Calu3 (cell line): ENCODE measurements around the gene ATP5F1D. TPM values are rescaled to one million over a fixed set of nuclear protein-coding genes. Genes with fewer than 3 reads are reported as not detected.

Experiments
- BruUV-seq: library from RNA; stranded (reverse); fragments of 400-500 nt; replicated peaks from 2 replicates; lab custom pipeline; 2021; lab: Mats Ljungman, UMichigan
- CTCF ChIA-PET: fragments of 300-600 bp; sonication (Branson Sonifier 250); formaldehyde crosslinking; loops from one replicate; lab custom pipeline; 2022; ENCODE audit warnings: antibody characterized with exemption; lab: Charles Lee
- DNase-seq: peaks from one replicate; pipeline ENCODE4 v3.0.0; 2022
- H3K27ac Mint-ChIP-seq: one replicate; pipeline ENCODE4 v1.8.0; 2022; ENCODE audit warnings: mixed read lengths; ENCODE audit not compliant: unreplicated experiment
- H3K27me3 Mint-ChIP-seq: one replicate; pipeline ENCODE4 v1.8.0; 2022; ENCODE audit warnings: mixed read lengths; ENCODE audit not compliant: unreplicated experiment
- H3K36me3 Mint-ChIP-seq: one replicate; pipeline ENCODE4 v1.8.0; 2022; ENCODE audit warnings: mild to moderate bottlenecking, moderate library complexity, mixed read lengths; ENCODE audit not compliant: insufficient read depth, unreplicated experiment
- H3K4me1 Mint-ChIP-seq: one replicate; pipeline ENCODE4 v1.8.0; 2022; ENCODE audit warnings: mild to moderate bottlenecking, low read depth, mixed read lengths; ENCODE audit not compliant: unreplicated experiment
- H3K4me3 Mint-ChIP-seq: one replicate; pipeline ENCODE4 v1.8.0; 2022; ENCODE audit warnings: mild to moderate bottlenecking, low read depth, moderate library complexity, mixed read lengths; ENCODE audit not compliant: unreplicated experiment
- H3K9me3 Mint-ChIP-seq: one replicate; pipeline ENCODE4 v1.8.0; 2022; ENCODE audit warnings: low read depth, mixed read lengths; ENCODE audit not compliant: unreplicated experiment
- intact Hi-C: fragments of 100-400 bp; cut with micrococcal nuclease; formaldehyde crosslinking; loops from one replicate; pipeline ENCODE4 v1.10.0; 2022; ENCODE audit not compliant: unreplicated experiment
- total RNA-seq: library from RNA; stranded (reverse); gene quantifications from 2 replicates; pipeline ENCODE4 v1.2.3, GENCODE V29; 2022
- TF ChIP-seq, protein P1 (sequence below): fragments of 200-600 bp; IDR thresholded peaks from one replicate; pipeline ENCODE4 v1.8.0; 2022; ENCODE audit warnings: antibody characterized with exemption; ENCODE audit not compliant: unreplicated experiment

Gene ATP5F1D
- total RNA-seq, 1 experiment from 2014 or later: 91.8 TPM

DNA sequence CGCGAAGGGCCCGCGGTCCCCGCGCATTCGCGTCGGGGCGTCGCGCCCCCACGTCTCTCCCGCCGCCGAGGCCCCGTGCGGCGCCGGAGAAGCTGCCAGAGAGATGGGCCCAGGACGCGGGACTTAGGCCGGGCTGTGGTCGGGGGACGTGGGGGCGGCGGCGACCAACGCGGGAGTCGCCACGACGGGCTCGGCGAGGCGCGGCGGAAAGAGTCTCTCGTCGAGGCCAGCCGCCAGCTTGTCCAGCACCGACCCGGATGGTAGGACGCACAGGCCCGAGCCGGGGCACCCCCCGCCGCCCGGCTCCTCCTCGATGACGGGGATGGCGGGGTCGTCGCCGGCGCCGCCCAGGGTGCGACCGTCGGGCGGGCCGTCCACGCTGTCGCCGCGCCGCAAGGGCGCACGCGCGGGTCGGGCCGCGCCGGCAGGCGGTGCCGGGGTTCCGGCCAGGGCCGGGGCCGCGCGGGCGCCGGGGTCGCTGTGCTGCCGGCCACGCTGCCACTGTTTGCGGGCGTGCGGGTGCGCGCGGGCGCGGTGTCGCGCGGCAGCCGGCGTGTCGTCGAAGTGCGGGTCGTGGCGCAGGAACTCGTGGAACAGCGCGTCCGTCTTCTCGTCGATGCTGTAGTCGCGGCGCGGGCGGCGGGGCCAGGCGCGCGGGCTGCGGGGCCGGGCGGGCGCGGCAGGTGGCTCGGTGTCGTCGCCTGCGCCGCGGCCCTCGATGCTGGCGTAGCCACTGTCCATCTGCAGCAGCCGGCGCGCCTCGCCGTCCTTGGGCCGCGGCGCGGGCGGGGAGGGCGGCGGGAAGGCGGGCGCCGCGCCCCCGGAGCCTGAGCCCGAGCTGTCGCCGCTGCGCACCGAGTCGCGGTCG is 12.3 kb upstream of the ATP5F1D start:
- Mint-ChIP-seq H3K27ac (no peak overlapping the region), H3K4me1 (peaks cover 14% of the 10 kb centered on the region), H3K9me3 (no peaks in the 10 kb centered on the region), H3K4me3 (no peak overlapping the region), H3K36me3 (peaks cover 22% of the 10 kb centered on the region), H3K27me3 (no peaks in the 10 kb centered on the region)
- DNase-seq: no peak
- BruUV-seq: no TSS peak
- intact Hi-C loops: no loop called here
- TF ChIP-seq, protein P1, sequence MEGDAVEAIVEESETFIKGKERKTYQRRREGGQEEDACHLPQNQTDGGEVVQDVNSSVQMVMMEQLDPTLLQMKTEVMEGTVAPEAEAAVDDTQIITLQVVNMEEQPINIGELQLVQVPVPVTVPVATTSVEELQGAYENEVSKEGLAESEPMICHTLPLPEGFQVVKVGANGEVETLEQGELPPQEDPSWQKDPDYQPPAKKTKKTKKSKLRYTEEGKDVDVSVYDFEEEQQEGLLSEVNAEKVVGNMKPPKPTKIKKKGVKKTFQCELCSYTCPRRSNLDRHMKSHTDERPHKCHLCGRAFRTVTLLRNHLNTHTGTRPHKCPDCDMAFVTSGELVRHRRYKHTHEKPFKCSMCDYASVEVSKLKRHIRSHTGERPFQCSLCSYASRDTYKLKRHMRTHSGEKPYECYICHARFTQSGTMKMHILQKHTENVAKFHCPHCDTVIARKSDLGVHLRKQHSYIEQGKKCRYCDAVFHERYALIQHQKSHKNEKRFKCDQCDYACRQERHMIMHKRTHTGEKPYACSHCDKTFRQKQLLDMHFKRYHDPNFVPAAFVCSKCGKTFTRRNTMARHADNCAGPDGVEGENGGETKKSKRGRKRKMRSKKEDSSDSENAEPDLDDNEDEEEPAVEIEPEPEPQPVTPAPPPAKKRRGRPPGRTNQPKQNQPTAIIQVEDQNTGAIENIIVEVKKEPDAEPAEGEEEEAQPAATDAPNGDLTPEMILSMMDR: no peak
- CTCF ChIA-PET: no interaction called here

DNA sequence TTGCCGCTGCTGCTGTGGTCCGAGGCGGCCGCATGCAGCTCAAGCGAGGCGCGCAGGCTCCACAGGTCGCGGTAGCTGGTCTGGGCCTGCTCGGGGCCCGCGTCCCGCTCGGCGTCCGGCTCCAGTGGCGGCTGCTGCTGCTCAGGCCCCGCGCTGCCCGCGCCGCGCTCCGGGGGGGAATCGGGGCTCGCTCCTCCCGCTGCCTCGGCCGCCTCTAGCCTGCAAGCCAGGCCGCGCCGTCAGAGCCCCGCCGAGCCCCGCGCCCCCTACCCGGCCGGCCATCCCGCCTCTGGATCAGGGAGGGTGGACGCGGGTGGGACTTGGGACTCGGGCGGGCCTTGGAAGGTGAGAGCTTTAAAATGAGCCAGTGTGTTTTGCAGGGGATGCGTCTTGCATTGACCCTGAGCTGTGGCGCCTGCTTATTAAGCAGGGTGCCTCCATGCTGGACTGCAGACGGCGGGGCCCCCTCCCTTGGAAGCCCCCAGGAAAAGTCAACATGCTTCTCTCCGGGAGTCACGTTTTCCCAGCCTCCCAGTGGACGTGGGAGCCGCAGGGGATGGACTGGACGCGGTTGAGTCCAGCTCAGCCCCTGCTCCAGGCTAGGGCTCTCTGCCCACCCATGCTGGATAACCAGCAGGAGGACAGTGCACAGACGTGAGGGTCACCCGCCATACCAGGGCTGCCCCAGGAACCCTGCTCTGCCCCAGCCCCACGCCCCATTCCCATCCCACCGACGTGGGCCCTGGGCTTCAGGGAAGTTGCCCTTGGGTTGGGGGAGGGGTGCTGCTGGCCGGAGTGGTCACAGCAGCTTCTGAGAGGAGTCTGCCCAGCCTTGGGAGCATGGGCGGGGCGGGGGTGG is 11.4 kb upstream of the ATP5F1D start:
- intact Hi-C loops: no loop called here
- Mint-ChIP-seq H3K4me3 (no peak overlapping the region), H3K9me3 (no peaks in the 10 kb centered on the region), H3K27me3 (no peaks in the 10 kb centered on the region), H3K27ac (no peak overlapping the region), H3K36me3 (peaks cover 22% of the 10 kb centered on the region), H3K4me1 (peaks cover 14% of the 10 kb centered on the region)
- BruUV-seq: no TSS peak
- TF ChIP-seq, protein P1: no peak
- CTCF ChIA-PET: no interaction called here
- DNase-seq: no peak

DNA sequence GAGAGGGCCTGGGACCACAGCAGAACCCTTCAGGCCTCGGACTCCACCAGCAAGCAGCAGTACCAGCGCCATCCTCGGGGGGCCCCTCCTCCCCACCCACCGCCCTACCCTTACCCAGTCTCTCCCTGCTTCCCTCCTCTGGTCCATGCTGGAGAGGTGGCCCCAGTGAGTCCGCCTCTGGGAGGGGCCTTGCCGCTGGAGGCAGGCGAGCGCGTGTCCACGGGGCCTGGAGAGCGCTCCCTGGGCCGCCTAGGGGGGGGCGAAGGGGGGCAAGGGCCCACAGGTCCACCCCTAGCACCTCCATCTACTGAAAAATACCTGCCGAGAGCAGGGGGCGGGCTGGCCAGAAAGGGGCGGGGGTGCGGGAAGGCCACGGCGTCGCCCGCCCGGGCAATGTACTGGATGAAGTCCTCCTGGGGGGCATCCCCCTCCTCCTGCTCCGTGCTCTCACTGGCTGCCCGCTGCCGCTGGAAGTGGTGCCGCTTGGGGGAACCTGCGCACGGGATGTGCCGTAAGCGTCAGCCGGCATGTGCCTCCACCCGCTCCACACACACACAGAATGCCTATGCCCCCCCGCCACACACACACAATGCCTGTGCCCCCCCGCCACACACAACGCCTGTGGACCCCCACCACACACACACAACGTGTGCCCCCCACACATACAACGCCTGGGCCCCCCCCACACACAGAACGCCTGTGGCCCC is 10.6 kb upstream of the ATP5F1D start:
- peaks cover 14% of the 10 kb centered on the region for H3K4me1 Mint-ChIP-seq
- CTCF ChIA-PET: no interaction called here
- intact Hi-C loops: no loop called here
- no peak overlapping the region for H3K27ac Mint-ChIP-seq
- peaks cover 23% of the 10 kb centered on the region for H3K36me3 Mint-ChIP-seq
- H3K4me3 Mint-ChIP-seq: no peak overlapping the region
- no TSS peak for BruUV-seq
- TF ChIP-seq, protein P1: no peak
- no peak for DNase-seq
- H3K27me3 Mint-ChIP-seq: no peaks in the 10 kb centered on the region
- no peaks in the 10 kb centered on the region for H3K9me3 Mint-ChIP-seq
